ENCODE results near the gene GNAQ. TPM values are rescaled to one million over a fixed set of nuclear protein-coding genes. Genes with fewer than 3 reads are reported as not detected.

Gene GNAQ
- total RNA-seq, 1 experiment from 2014 or later, result 34.1 TPM

GRCh38 chr9:77714077-77714549 lies 317.5 kb downstream of the GNAQ start:
- CTCF ChIA-PET, result interaction anchor here (1.1 kb wide), 1 partner anchor 263 kb away, joined by 3 read pairs; no protein-coding TSS in a partner anchor
- intact Hi-C loops (cut with micrococcal nuclease; ENCODE audit: unreplicated experiment), result no loop called here
- no TSS peak for BruUV-seq (replicated peaks)

DNA sequence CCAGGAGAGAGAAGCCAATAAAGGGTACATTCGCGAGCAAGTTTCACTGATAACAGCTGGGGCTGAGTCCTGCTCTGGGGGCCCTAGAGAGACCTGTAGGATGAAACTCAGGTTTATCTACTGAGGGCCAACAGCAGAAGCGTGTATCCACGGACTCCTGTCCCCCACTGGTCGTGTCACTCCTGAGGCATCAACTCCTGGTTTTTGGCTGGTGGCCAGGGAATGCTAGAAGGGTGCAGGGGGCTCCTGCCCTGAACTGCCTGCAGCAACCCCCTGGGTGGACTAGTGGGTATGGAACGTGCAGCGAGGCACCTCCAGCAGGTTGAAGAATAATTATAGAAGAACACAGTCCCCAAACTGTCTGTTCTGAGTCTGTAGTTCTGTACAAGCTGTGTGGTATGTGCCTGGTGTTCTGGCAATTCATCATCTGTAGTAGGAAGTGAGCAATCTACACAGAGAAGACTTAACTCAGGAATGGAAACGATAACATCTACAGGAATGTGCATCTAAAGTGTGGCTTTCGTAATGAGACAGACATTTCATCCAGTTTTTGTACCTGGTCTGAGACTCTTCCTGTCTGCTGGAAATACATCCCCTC lies 319.0 kb downstream of the GNAQ start:
- H3K36me3 Mint-ChIP-seq (ENCODE audit: insufficient read depth, unreplicated experiment), result peaks cover under 1% of the 10 kb centered on the region
- intact Hi-C loops (cut with micrococcal nuclease; ENCODE audit: unreplicated experiment), result no loop called here
- BruUV-seq (replicated peaks), result no TSS peak
- DNase-seq, result no peak
- TF ChIP-seq, protein P1, sequence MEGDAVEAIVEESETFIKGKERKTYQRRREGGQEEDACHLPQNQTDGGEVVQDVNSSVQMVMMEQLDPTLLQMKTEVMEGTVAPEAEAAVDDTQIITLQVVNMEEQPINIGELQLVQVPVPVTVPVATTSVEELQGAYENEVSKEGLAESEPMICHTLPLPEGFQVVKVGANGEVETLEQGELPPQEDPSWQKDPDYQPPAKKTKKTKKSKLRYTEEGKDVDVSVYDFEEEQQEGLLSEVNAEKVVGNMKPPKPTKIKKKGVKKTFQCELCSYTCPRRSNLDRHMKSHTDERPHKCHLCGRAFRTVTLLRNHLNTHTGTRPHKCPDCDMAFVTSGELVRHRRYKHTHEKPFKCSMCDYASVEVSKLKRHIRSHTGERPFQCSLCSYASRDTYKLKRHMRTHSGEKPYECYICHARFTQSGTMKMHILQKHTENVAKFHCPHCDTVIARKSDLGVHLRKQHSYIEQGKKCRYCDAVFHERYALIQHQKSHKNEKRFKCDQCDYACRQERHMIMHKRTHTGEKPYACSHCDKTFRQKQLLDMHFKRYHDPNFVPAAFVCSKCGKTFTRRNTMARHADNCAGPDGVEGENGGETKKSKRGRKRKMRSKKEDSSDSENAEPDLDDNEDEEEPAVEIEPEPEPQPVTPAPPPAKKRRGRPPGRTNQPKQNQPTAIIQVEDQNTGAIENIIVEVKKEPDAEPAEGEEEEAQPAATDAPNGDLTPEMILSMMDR (IDR thresholded peaks at IDR 0.05; ENCODE audit: unreplicated experiment), result no peak
- H3K4me3 Mint-ChIP-seq (ENCODE audit: low read depth, unreplicated experiment), result no peak overlapping the region
- H3K27me3 Mint-ChIP-seq (ENCODE audit: unreplicated experiment), result no peaks in the 10 kb centered on the region
- H3K9me3 Mint-ChIP-seq (ENCODE audit: low read depth, unreplicated experiment), result peaks cover 2% of the 10 kb centered on the region
- CTCF ChIA-PET, result no interaction called here
- peaks cover 22% of the 10 kb centered on the region for H3K4me1 Mint-ChIP-seq (ENCODE audit: low read depth, unreplicated experiment)
- no peak overlapping the region for H3K27ac Mint-ChIP-seq (ENCODE audit: unreplicated experiment)

More at GRCh38 chr9:77714077-77714549, 317.5 kb downstream of the GNAQ start:
- Mint-ChIP-seq H3K27ac (ENCODE audit: unreplicated experiment) (no peak overlapping the region), H3K36me3 (ENCODE audit: insufficient read depth, unreplicated experiment) (no peaks in the 10 kb centered on the region), H3K27me3 (ENCODE audit: unreplicated experiment) (no peaks in the 10 kb centered on the region), H3K4me1 (ENCODE audit: low read depth, unreplicated experiment) (peaks cover 9% of the 10 kb centered on the region), H3K9me3 (ENCODE audit: low read depth, unreplicated experiment) (peaks cover 2% of the 10 kb centered on the region), H3K4me3 (ENCODE audit: low read depth, unreplicated experiment) (no peak overlapping the region)
- TF ChIP-seq, protein P1 (IDR thresholded peaks at IDR 0.05; ENCODE audit: unreplicated experiment), result no peak
- no peak for DNase-seq

GRCh38 chr9:77710965-77711648 lies 320.5 kb downstream of the GNAQ start:
- CTCF ChIA-PET, result no interaction called here
- Mint-ChIP-seq H3K4me3 (ENCODE audit: low read depth, unreplicated experiment) (no peak overlapping the region), H3K27ac (ENCODE audit: unreplicated experiment) (no peak overlapping the region), H3K27me3 (ENCODE audit: unreplicated experiment) (no peaks in the 10 kb centered on the region), H3K9me3 (ENCODE audit: low read depth, unreplicated experiment) (peaks cover 2% of the 10 kb centered on the region), H3K36me3 (ENCODE audit: insufficient read depth, unreplicated experiment) (peaks cover 5% of the 10 kb centered on the region), H3K4me1 (ENCODE audit: low read depth, unreplicated experiment) (peaks cover 28% of the 10 kb centered on the region)
- DNase-seq, result no peak
- no TSS peak for BruUV-seq (replicated peaks)
- TF ChIP-seq, protein P1 (IDR thresholded peaks at IDR 0.05; ENCODE audit: unreplicated experiment), result no peak
- intact Hi-C loops (cut with micrococcal nuclease; ENCODE audit: unreplicated experiment), result no loop called here

DNA sequence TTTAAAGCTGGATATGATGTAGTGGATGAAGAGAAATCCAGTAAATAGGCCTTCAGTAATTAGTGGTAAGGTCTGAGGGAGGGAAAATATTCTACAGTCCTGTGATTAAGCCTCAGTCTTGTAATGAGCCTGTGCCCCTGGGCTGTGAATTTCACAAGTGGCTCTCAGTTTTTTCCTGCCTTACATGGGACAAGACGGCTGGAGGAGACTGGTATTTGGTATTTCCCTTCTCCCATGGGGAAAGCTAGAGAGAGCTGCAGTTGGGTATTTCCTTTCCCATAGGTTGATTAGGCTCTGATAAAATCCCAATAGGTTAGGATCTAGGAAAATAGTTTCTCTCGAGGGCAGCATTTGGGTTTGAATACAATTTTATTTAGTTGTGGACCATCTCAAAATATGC lies 321.3 kb downstream of the GNAQ start:
- CTCF ChIA-PET, result no interaction called here
- DNase-seq, result no peak
- intact Hi-C loops (cut with micrococcal nuclease; ENCODE audit: unreplicated experiment), result no loop called here
- Mint-ChIP-seq H3K36me3 (ENCODE audit: insufficient read depth, unreplicated experiment) (peaks cover 5% of the 10 kb centered on the region), H3K9me3 (ENCODE audit: low read depth, unreplicated experiment) (peaks cover 2% of the 10 kb centered on the region), H3K4me3 (ENCODE audit: low read depth, unreplicated experiment) (no peak overlapping the region), H3K4me1 (ENCODE audit: low read depth, unreplicated experiment) (peaks cover 28% of the 10 kb centered on the region), H3K27ac (ENCODE audit: unreplicated experiment) (no peak overlapping the region), H3K27me3 (ENCODE audit: unreplicated experiment) (no peaks in the 10 kb centered on the region)
- TF ChIP-seq, protein P1 (IDR thresholded peaks at IDR 0.05; ENCODE audit: unreplicated experiment), result no peak
- BruUV-seq (replicated peaks), result no TSS peak
